Stimulated activated CD8-positive, alpha-beta memory T cell treated with anti-CD3 and anti-CD28 coated beads, Interleukin-4, amount 100 ng/mL, for 1 hour (primary cell): ENCODE results near the gene ADGRL1.
"Not testable (repeated sequence)": the region's sequence is repeated elsewhere in the genome, so short reads cannot be mapped to it uniquely, and the experiment has no call there.

Experiments
- DNase-seq, 2 donors: peaks; one replicate each; pipeline ENCODE4 v3.0.0-alpha.2; 2020; ENCODE audit warnings: low read depth in 2 of 2, low spot score in 1 of 2

The ADGRL1 gene

DNA sequence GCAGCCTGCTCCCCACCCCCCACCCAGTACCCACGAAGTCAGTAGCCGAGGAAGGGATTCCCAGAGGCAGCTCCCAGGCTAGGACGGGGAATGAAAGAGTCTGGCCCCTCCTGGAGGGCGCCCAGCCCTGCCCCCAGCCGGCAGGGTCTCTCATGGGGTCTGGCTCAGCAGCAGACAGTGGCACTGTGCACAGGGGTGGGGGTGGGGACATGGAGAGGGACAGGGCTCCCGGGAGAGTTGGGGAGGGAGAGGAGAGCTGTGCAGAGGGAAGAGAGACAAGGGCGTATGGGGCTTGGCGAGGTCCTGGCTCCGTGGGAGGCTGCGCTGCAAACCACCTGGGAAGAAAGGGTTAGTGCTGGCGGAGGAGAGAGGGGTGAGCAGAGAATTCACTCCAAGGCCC lies 41.9 kb downstream of the ADGRL1 start:
- no peak for DNase-seq

DNA sequence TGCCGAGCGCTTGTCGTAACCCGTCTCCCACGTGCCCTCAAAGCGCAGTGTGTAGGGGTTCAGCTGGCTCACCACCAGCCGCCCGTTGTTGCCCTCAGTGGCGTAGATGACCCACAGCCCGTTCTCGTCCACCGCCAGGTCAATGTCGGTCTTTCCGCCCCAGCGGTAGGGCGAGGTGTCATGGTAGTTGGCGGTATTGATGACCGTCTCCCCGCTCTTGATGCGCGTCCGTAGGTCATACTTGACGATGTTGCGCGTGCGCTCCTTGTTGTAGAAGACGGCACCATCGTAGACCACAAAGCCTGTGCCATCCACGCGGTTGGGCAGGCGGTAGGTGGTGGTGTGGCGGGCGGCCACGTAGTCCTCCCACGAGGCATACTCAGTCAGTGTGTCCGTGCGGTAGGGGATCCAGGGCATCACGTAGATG lies 43.1 kb downstream of the ADGRL1 start:
- DNase-seq: no peak

DNA sequence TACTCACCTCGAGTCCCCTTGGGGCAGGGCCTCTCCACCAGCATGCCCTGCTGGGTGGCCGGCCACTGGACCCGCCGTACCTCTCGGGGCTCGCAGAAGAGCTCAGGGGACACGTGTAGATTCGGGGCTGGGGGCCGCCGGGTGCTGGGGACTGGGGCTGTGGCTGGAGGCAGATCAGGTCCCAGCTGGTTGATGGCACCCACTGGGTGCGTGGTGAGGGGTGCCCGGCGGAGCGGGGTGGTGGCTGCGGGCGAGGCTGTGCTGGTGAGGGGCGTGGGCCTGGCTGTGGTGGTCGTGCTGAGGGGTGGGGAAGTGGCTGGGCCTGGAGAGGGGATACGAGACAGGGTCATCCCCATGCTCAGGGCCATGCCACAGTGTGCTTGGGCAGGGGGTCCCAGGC lies 44.7 kb downstream of the ADGRL1 start:
- no peak for DNase-seq

DNA sequence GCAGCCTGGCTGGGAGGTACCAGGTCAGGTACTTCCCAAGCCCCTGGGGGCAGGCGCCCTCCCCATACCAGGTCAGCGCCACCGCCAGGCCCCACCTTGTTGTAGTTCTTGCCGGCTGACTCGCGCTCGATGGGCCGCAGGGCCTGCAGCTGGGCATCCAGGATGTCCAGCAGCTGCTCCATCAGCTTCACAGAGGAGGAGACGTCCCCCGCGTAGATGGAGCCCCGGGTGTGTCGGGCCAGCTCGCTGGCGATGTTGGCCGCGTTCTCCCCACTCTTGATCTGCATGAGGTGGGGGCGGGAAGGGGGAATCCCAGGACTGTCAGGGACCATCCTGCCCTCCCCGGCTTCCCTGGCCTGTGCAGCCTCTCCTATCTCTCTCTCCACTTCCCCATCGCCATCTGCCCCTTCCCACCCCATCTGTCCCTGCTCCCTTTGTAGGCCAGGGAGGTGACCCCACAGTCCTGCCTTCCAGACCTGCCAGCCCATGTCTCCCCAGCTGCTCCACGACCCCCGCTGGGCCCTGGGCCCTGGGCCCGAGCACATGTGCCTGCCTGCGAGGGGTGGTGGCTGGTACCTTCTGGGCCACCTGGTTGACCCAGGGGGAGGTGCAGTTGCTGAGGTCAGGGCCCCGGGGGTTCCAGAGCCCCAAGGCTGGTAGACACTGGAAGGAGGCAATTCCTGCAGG lies 45.8 kb downstream of the ADGRL1 start:
- no peak for DNase-seq

DNA sequence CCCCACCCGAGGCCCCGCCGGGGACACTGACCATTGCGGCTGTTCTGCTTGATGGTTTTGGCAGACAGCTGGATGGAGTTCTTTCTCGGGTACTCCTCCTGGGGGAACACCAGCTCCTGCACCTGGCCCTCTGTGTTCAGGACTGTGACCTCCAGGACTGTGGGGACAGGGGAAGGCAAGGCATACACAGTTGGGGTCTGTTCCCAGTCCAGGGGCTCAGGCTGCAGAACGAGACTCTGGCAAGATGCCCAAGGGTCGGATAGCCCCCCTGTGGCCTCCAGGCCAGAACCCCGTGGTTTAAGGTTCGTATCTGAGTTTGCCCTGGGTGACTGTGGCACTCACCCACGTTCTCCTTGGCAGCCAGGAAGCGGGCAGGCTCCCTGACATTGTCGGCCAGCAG lies 46.9 kb downstream of the ADGRL1 start:
- DNase-seq: no peak

DNA sequence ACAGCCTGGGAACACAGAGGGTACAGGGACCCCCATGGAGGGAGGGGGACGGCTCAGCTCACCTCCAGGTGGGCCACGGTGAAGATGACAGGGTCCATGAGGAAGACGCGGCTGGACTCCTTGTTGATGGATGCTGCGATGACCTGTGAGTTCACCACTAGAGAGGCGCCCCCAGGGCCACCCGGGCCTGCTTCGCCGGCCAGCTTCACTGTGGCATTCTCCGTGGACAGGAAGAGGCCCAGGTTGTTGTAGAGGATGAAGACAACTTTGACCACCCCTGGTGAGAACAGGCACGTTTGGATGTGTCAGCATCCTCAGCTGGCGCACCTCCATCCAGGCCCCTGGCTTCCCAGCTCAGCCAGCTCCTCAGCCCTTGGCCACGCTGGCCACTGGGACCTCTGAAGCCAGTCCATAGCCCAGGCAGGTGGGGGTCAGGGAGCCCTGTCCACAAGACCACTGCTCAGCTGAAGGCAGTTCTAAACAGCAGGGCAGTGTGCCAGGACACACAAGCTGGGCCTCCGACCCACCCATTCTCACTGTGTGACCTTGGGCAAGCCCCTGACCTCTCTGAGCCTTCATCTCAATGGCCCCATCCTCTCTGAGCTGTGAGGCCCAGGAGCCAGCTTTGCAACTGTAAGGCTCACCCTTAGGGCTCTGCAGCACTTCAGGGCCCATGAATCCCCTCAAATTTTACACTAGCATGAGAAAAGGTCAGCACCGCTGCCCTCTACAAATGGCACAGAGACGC lies 47.5 kb downstream of the ADGRL1 start:
- DNase-seq: no peak

DNA sequence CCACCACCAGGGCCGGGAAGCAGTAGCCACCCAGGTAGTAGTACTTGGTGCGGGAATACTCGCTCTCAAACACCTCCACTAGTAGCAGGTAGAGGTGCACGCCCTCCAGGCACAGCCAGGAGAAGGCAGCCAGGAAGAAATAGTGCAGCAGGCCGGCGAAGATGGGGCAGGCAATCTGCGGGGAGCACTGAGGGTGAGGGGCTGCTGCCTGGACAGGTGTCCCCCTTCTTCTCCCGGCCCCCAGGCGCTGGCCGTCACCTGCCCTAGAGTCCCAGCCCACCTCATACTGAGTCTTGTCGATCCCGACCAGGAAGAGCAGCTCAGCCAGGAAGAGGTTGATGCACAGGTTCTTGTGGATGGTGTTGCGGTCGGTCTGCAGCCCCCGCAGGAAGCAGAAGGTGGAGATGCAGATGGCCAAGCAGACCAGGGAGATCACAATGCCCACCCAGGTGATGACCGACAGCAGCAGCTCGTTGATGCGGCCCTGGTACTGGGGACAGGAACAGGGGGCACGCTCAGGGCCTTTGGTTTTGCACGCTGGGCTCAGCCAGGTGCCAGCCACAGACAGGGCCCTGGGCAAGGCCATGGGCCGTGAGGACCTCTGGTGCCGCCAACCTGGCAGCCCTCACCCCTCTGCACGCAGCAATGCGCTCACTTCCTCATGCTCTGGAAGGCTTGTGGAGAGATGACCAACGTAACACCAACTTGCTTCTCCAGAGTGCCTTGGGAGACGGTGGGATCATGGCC lies 48.8 kb downstream of the ADGRL1 start:
- no peak for DNase-seq

DNA sequence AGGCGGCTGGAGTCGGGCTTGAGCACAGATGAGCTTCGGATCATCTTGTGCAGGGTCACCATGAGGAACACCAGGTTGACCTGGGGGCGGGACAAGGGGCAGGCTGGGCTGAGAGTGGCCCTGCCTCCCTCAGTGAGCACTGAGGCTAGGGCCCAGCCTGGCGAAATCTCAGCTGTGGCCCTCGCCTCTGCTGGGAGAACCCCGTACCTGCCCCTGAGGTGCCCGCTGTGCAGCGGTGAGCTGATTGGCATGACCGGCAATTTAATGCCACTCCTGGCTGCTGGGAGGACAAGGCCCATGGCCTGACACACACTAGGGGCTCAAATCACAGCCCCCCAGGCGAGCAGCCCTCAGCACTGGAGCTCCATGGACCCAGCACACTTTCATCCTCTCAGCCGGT lies 49.8 kb downstream of the ADGRL1 start:
- no peak for DNase-seq

DNA sequence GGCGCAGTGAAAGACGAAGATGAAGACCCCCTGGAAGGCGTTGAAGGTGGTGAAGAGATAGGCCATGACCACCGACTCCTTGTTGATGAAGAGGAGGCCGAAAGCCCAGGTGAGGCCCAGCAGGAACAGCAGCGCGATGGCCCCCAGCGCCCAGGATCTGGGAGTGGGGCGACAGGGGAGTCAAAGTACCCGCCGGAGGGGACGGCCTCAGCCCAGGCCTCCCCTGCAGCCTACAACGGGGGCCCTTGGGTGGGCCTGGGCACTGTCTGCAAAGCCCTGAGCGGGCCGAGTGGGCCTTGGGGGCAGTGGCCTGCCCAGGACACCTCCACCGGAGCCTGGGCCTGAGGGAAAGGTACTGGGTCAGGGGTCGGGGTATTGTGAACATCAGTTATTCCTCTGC lies 50.6 kb downstream of the ADGRL1 start:
- no peak for DNase-seq

DNA sequence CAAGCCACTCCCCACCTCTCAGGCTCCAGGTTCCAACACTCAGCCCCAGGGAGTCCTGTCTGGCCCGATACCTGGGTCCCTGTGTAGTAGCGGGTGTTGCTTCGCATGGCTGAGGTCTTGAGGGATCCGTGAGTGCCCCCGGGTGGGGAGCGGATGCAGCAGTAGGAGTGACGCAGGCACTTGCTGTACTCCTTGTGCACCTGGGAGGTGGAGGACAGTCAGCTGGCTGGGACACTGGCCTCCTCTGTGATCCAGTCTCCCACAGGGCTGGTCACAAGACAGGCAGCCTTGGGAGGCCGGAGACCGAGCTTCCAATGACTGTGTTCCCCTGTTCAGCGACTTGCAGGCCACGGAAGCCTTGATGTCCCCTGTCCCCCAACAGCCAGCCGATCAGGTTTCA lies 53.3 kb downstream of the ADGRL1 start:
- DNase-seq: no peak

DNA sequence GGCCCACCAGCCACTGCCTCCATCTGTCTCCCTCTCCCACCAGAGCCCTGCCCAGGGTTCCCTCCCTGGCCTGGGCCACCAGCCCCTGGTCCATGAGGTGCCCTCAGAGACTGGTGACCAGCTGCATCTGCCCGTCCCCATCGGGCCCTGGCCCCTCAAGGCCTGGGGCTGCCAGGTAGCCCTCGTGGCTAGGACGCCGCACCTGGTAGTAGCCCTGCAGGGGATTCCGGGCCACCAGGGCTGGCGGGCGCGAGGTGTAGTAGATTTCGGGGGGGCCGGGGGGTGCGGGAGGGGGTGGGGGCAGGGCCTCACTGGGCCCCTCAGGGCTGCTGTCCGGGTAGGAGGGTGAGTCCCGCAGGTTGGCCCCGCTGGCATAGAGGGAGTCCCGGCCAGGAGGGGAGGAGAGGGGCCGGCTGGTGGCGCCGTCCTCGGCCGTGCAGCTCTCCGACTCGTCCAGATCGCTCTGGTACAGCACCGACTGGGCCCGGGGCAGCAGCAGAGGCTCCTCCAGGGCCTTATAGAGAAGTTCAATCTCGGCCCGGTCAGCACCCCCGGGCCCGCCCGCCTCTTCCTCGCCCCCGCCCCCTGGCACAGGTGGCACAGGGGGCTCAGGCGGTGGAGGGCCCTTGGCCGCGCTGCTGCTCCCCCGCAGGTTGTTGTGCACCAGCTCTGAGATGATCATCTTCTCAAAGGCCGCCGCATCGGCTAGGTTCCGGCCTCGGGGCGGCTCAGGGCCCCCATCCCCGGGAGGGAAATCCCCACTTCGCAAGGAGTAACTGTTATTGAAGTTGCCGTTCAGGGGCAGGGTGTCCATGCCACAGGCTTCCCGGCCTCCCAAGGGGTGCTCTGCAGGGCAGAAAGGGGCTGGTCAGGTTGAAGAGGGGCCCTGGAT lies 55.0 kb downstream of the ADGRL1 start:
- DNase-seq: no peak

DNA sequence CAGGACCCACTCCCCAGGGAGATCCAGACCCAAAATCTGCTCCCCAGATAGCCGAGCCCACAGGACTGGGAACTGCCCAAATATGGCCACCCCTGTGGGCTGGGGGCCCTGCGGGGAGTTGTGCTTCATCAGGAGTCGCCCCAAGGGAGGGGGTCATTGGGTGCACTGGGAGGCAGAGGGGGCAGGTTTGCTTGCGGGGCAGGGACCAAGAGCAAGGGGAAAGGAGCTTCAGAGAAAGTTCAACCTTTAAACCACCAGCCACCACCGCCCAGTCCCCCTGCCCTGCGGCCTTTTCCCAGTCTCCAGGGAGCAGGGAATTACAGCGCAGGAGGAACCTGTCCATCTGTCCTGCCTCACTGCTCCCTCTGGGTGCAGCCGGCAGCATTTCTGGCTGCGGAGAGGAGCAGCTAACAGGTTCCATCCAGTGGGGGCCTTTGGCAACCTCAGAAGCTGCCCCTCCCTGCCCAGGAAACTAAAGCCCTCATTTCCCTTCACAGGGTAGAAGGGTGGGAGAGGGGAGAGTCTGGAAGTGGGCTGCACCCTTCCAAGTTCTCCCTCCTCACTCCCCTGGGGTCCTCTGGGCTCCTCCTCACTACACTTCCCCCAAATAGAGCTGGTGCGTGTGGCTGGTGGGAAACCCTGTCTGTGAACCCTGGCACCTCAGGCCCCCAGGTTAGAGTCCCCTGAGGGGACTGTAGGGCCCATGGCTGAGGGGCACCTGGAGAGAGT lies 55.8 kb downstream of the ADGRL1 start:
- DNase-seq: no peak

DNA sequence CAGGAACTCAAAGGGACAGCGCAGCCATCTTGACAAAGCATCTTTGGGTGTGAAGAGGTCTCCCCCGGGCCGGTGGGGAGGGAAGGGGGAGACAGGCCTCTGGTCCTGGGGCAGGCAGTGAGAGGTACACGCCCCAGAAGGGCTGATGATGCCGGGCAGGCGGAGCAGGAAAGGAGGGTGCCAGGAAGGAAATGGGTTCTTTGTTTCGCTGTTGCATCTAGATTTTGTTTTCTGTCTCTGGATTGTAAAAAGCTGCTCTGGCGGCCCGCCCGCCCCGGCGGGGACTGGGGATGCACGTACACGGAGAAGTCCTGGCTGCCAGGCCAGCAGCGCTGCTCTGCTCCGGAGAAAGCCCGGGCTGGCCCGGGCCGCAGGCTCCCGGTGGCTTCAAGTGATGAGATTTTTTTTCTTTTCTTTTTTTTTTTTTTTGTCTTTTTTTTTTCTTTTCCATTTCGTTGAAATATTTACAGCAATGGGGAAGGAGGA lies 56.4 kb downstream of the ADGRL1 start:
- DNase-seq: peak in 1 of 2 donors; percentile 21

DNA sequence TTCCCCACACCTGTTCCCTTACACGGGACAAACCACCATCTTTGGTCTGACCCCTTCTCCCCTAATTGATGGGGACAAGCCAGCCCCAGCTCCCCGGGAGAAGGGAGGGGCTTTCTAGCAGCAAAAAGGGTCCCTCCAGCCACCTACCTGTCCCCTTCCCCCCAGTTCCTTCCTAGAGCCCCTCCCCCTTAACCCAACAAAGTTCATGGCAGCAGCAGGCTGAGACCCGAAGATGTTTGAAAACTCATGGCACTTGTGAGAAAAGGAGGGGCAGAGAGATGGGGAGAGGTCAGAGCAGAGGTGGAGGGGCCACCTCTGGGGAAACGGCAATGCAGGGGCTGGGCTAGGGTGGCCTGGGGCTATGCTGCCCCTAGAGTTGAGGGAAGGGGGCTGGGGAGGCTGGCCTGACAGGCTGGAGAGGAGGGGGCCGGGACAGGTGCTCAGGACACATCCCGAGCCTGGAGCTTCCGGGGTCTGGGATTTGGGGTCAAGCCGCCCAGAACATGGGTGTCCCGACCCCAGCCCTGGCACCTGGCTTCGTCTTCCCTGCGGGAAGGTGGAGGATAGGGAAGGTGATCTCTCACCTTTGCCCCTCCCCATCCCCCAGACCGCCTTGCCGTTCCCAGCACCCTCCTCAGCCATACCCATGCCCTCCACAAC lies 57.1 kb downstream of the ADGRL1 start:
- no peak for DNase-seq

DNA sequence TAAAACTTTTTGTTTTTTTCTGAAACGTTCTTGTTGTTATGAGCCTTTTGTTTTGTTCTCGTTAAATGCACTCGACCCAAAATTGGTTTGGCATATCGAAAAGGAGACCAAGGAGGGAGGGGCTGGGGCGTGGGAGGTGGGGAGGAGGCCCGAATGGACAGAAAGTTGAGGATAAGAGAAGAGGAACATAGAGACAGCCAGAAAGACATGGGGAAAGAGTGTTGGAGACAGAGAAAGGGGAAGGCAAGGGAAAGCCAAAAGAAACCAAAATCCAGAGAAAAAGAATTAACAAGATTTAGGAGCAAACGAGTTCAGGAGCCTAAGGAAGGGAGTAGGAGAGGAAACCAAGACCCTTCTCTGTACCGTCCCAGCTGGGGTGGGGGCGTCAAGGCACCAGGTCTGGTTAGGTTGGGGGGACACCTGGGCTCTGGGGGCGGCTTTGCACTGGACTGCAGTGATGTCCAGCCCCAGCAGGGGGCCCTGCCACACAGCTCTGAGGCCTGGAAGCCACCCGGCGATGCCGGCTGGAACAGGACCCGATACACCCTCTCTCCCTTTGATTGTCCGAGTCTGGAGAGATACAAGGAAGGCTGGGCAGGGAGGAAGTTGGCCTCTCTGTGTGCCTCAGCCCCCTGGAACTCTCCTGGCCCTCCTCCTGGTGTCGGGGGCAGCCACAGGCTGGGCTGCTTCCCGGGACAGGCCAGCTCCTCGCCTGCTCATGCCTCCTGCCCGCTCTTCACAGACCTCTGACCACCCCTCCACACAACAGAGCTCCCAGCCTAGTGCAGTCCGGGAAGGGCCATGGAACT lies 58.0 kb downstream of the ADGRL1 start:
- peak in 1 of 2 donors; percentile 29 for DNase-seq

DNA sequence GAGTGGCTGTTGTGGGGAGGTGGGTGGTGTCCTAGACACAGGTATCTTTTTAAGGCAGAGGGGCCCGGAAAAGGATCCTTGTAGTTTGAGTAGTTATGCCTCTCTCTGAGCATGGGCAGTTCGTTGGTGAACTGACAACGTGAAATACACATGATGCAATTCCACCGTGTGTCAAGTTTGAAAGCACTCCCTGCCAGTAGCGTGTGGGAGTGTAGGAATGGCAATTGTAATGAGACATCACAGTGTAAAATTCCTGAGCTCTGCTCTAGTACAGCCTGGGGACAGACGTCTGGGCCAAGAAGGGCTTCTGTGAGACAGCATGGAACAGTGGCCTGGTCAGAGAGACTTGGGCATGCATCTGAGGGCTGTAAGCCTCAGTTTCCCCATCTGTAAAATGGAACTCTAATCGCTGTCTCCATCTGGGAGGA lies 59.2 kb downstream of the ADGRL1 start:
- DNase-seq: no peak

DNA sequence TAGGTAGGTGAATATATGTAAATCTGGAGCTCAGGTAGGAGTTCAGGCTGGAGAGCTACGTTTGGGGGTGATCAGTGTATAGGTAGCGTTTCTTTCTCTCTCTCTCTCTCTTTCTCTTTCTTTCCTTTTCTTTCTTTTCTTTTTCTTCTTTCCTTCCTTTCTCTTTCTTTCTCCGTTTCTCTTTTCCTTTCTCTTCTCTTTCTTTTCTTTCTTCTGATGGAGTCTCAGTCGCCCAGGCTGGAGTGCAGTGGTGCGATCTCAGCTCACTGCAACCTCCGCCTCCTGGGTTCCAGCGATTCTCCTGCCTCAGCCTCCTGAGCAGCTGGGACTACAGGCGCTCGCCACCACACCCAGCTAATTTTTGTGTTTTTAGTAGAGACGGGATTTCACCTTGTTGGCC lies 59.8 kb downstream of the ADGRL1 start:
- not testable (repeated sequence) for DNase-seq

DNA sequence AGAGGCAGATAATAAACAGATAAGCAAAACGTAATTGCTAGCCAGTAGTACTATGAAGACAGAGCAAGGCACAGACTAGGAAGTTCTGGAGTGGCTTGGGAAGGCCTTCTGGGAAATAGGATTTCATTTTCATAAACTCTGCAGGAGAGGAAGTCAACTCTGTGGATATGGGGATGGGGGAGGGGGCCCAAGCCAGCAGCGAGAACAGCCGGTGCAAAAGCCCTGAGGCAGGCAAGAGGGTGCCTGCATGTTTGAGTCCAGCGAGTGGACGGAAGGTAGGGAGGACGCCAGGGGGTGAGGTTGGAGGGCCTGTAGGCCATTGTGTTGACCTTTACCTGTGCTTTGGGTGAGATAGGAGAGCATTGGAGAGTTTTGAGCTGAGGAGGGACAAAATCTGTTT lies 60.6 kb downstream of the ADGRL1 start:
- DNase-seq: no peak
